Measurements from ENCODE around the gene SIX3.

SIX3 gene

GRCh38 chr2:44972771-44973535 is 31.5 kb downstream of the SIX3 start:
- no peak for DNase-seq (ENCODE audit: extremely low read depth, low read depth)
- no peak for TF ChIP-seq CTCF (IDR thresholded peaks at IDR 0.05; ENCODE audit: low read depth, low read length)

- TF ChIP-seq CTCF (IDR thresholded peaks at IDR 0.05; ENCODE audit: low read depth, low read length) = peak; percentile 68
- DNase-seq (ENCODE audit: extremely low read depth, low read depth) = no peak
These were observed 32.7 kb downstream of the SIX3 start for GRCh38 chr2:44974064-44974715.

- TF ChIP-seq CTCF (IDR thresholded peaks at IDR 0.05; ENCODE audit: low read depth, low read length) = no peak
- DNase-seq (ENCODE audit: extremely low read depth, low read depth) = no peak
These were observed 34.3 kb downstream of the SIX3 start for GRCh38 chr2:44975571-44976450.

GRCh38 chr2:44979581-44979980 is 38.1 kb downstream of the SIX3 start:
- TF ChIP-seq CTCF (IDR thresholded peaks at IDR 0.05; ENCODE audit: low read depth, low read length) = no peak
- no peak for DNase-seq (ENCODE audit: extremely low read depth, low read depth)

- DNase-seq (ENCODE audit: extremely low read depth, low read depth) = no peak
- no peak for TF ChIP-seq CTCF (IDR thresholded peaks at IDR 0.05; ENCODE audit: low read depth, low read length)
These were observed 39.5 kb downstream of the SIX3 start for GRCh38 chr2:44980751-44981713.

- peak; percentile 86 for TF ChIP-seq CTCF (IDR thresholded peaks at IDR 0.05; ENCODE audit: low read depth, low read length)
- peak; percentile 50 for DNase-seq (ENCODE audit: extremely low read depth, low read depth)
These were observed 40.2 kb downstream of the SIX3 start for GRCh38 chr2:44981714-44982108.
